WI38 (cell line): Measurements from ENCODE around the gene ZBTB20.

ENCODE experiments used
- H3K4me3 ChIP-seq: 2 replicates; pipeline ENCODE4 v1.5.1; 2011; ENCODE audit warnings: low read depth, mild to moderate bottlenecking, control low read depth, low read length
- CTCF ChIP-seq: IDR thresholded peaks from 2 replicates; pipeline ENCODE4 v1.5.1; 2012; ENCODE audit warnings: low read depth, mild to moderate bottlenecking, control low read depth, low read length

The ZBTB20 gene

GRCh38 chr3:114673481-114673880, 473.6 kb downstream of the ZBTB20 start:
- H3K4me3 ChIP-seq: no peak overlapping the region

GRCh38 chr3:114672692-114673447, 474.2 kb downstream of the ZBTB20 start:
- H3K4me3 ChIP-seq: no peak overlapping the region
- TF ChIP-seq CTCF: no peak

More at GRCh38 chr3:114673481-114673880, 473.6 kb downstream of the ZBTB20 start:
- TF ChIP-seq CTCF: no peak

GRCh38 chr3:114671741-114672510, 475.2 kb downstream of the ZBTB20 start:
- no peak for TF ChIP-seq CTCF
- H3K4me3 ChIP-seq: no peak overlapping the region

GRCh38 chr3:114669614-114670013, 477.5 kb downstream of the ZBTB20 start:
- no peak for TF ChIP-seq CTCF
- no peak overlapping the region for H3K4me3 ChIP-seq

GRCh38 chr3:114668099-114668498, 479.0 kb downstream of the ZBTB20 start:
- no peak overlapping the region for H3K4me3 ChIP-seq
- TF ChIP-seq CTCF: no peak

GRCh38 chr3:114666623-114667022, 480.5 kb downstream of the ZBTB20 start:
- H3K4me3 ChIP-seq: no peak overlapping the region
- no peak for TF ChIP-seq CTCF

GRCh38 chr3:114664006-114664405, 483.1 kb downstream of the ZBTB20 start:
- TF ChIP-seq CTCF: no peak
- no peak overlapping the region for H3K4me3 ChIP-seq
